K562 (cell line): ENCODE data around the gene CD164L2. TPM values are rescaled to one million over a fixed set of nuclear protein-coding genes. Genes with fewer than 3 reads are reported as not detected.

Experiments used
- ELK3 ChIP-seq: fragments of 450-650 bp; formaldehyde crosslinking; IDR thresholded peaks from 2 replicates; pipeline ENCODE4 v1.4.0; 2020; ENCODE audit warnings: mild to moderate bottlenecking
- MYC ChIP-seq, 2 experiments: fragments of 250-450 bp in 1 of 2; sonication (Bioruptor Pico) in 1 of 2; IDR thresholded peaks; 2 replicates each; pipeline versions ENCODE4 v1.5.1 to v1.6.1; 2012 to 2021; ENCODE audit warnings: low read depth in 2 of 2, borderline replicate concordance in 1 of 2, improper control_type of control experiment in 1 of 2, low read length in 1 of 2, mild to moderate bottlenecking in 1 of 2, moderate library complexity in 1 of 2
- PKNOX1 ChIP-seq: fragments of 450-650 bp; IDR thresholded peaks from 2 replicates; pipeline ENCODE4 v1.6.1; 2016
- RAD21 ChIP-seq, 2 experiments: fragments of 250-450 bp in 1 of 2; fragments of 450-650 bp in 1 of 2; sonication (Bioruptor Pico) in 1 of 2; formaldehyde crosslinking in 1 of 2; IDR thresholded peaks in 1 of 2; conservative IDR thresholded peaks in 1 of 2; 2 replicates each; pipeline versions ENCODE4 v1.4.0 to v1.8.0; 2020 to 2022; ENCODE audit warnings: mild to moderate bottlenecking in 2 of 2, moderate library complexity in 1 of 2
- RBM34 ChIP-seq: fragments of 200-400 bp; formaldehyde crosslinking; IDR thresholded peaks from 2 replicates; pipeline ENCODE4 v1.6.1; 2018; ENCODE audit warnings: low read length, borderline replicate concordance; ENCODE audit not compliant: insufficient read depth
- STAG1 ChIP-seq: sonication (generic); formaldehyde crosslinking; IDR thresholded peaks from 2 replicates; pipeline ENCODE4 v1.5.0; 2020; ENCODE audit warnings: missing genetic modification reagents, borderline replicate concordance
- TAF9B ChIP-seq: fragments of 450-650 bp; IDR thresholded peaks from 2 replicates; pipeline ENCODE4 v1.6.1; 2018; ENCODE audit warnings: mild to moderate bottlenecking; ENCODE audit not compliant: partially characterized antibody
- ZC3H8 ChIP-seq: fragments of 450-650 bp; IDR thresholded peaks from 2 replicates; pipeline ENCODE4 v1.6.1; 2017
- polyA plus RNA-seq, 8 experiments: library from polyadenylated mRNA; depleted of rRNA in 4 of 8; stranded (reverse) in 5 of 8; unstranded in 3 of 8; fragments of >200 nt; fragmentation: Nextera tagmentation in 2 of 8; fragmentation: Illumina TruSeq in 1 of 8; extraction: Ambion mirVana in 2 of 8; extraction: Trizol in 1 of 8; gene quantifications; 2 replicates each; pipeline versions ENCODE4 v1.2.1 to v1.2.3, GENCODE V29; 2011 to 2014; ENCODE audit warnings: inconsistent platforms in 1 of 8, missing spikeins in 1 of 8
- total RNA-seq, 7 experiments: library from RNA; depleted of rRNA in 6 of 7; stranded (reverse); fragments of >200 nt in 6 of 7; fragmentation: Illumina TruSeq in 2 of 7; extraction: Trizol in 2 of 7; gene quantifications; 2 replicates each; pipeline versions ENCODE4 v1.2.1 to v1.2.3, GENCODE V29; 2011 to 2021; ENCODE audit warnings: low replicate concordance in 1 of 7
- TF ChIP-seq, protein P1 (sequence below): sonication (generic); formaldehyde crosslinking; IDR thresholded peaks from 2 replicates; pipeline ENCODE4 v1.8.1; 2023; ENCODE audit warnings: missing genetic modification reagents, mild to moderate bottlenecking, borderline replicate concordance
- TF ChIP-seq, protein P2 (sequence below), 2 experiments: fragments of 450-650 bp; formaldehyde crosslinking in 1 of 2; IDR thresholded peaks; 2 replicates each; pipeline versions ENCODE4 v1.4.0 to v1.6.1; 2014 to 2020; ENCODE audit warnings: mild to moderate bottlenecking in 2 of 2, borderline replicate concordance in 1 of 2, low read depth in 1 of 2

The CD164L2 gene
- total and polyA plus RNA-seq, 9 of the 15 experiments (the other 6 are each of a cell fraction or from before 2014, with no cell fraction given), result 0.08 to 0.92 (median 0.38) TPM; not detected in 1

- TF ChIP-seq, protein P1, sequence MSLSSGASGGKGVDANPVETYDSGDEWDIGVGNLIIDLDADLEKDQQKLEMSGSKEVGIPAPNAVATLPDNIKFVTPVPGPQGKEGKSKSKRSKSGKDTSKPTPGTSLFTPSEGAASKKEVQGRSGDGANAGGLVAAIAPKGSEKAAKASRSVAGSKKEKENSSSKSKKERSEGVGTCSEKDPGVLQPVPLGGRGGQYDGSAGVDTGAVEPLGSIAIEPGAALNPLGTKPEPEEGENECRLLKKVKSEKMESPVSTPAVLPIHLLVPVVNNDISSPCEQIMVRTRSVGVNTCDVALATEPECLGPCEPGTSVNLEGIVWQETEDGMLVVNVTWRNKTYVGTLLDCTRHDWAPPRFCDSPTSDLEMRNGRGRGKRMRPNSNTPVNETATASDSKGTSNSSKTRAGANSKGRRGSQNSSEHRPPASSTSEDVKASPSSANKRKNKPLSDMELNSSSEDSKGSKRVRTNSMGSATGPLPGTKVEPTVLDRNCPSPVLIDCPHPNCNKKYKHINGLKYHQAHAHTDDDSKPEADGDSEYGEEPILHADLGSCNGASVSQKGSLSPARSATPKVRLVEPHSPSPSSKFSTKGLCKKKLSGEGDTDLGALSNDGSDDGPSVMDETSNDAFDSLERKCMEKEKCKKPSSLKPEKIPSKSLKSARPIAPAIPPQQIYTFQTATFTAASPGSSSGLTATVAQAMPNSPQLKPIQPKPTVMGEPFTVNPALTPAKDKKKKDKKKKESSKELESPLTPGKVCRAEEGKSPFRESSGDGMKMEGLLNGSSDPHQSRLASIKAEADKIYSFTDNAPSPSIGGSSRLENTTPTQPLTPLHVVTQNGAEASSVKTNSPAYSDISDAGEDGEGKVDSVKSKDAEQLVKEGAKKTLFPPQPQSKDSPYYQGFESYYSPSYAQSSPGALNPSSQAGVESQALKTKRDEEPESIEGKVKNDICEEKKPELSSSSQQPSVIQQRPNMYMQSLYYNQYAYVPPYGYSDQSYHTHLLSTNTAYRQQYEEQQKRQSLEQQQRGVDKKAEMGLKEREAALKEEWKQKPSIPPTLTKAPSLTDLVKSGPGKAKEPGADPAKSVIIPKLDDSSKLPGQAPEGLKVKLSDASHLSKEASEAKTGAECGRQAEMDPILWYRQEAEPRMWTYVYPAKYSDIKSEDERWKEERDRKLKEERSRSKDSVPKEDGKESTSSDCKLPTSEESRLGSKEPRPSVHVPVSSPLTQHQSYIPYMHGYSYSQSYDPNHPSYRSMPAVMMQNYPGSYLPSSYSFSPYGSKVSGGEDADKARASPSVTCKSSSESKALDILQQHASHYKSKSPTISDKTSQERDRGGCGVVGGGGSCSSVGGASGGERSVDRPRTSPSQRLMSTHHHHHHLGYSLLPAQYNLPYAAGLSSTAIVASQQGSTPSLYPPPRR (CRISPR knock-in tag), result no peak
- TF ChIP-seq MYC (IDR thresholded peaks at IDR 0.05; ENCODE audit: low read depth, low read length) (no peak), MYC (CRISPR knock-in tag; IDR thresholded peaks at IDR 0.05; ENCODE audit: borderline replicate concordance, low read depth) (no peak), STAG1 (CRISPR knock-in tag) (peak; percentile 60; the same call in 1 of the 2 replicates), TAF9B (no peak), RBM34 (no peak), PKNOX1 (peak; percentile 91), ZC3H8 (no peak), RAD21 (CRISPR knock-in tag; conservative IDR thresholded peaks at IDR 0.05 in 1 of 2, IDR thresholded peaks at IDR 0.05 in 1 of 2) (peak; percentile 9 to 57; a peak in 2 of 4 replicates), ELK3 (no peak)
- TF ChIP-seq, protein P2, sequence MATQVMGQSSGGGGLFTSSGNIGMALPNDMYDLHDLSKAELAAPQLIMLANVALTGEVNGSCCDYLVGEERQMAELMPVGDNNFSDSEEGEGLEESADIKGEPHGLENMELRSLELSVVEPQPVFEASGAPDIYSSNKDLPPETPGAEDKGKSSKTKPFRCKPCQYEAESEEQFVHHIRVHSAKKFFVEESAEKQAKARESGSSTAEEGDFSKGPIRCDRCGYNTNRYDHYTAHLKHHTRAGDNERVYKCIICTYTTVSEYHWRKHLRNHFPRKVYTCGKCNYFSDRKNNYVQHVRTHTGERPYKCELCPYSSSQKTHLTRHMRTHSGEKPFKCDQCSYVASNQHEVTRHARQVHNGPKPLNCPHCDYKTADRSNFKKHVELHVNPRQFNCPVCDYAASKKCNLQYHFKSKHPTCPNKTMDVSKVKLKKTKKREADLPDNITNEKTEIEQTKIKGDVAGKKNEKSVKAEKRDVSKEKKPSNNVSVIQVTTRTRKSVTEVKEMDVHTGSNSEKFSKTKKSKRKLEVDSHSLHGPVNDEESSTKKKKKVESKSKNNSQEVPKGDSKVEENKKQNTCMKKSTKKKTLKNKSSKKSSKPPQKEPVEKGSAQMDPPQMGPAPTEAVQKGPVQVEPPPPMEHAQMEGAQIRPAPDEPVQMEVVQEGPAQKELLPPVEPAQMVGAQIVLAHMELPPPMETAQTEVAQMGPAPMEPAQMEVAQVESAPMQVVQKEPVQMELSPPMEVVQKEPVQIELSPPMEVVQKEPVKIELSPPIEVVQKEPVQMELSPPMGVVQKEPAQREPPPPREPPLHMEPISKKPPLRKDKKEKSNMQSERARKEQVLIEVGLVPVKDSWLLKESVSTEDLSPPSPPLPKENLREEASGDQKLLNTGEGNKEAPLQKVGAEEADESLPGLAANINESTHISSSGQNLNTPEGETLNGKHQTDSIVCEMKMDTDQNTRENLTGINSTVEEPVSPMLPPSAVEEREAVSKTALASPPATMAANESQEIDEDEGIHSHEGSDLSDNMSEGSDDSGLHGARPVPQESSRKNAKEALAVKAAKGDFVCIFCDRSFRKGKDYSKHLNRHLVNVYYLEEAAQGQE (IDR thresholded peaks at IDR 0.05; ENCODE audit: borderline replicate concordance), result peak; percentile 31; the same call in 1 of the 2 replicates
- TF ChIP-seq, protein P2 (CRISPR knock-in tag; IDR thresholded peaks at IDR 0.05; ENCODE audit: low read depth), result no peak
Observed at GRCh38 chr1:27403065-27403726, 20.1 kb upstream of the CD164L2 start (continued).
